ENCODE results near the gene SPATA24.
"Not testable (repeated sequence)": the region's sequence is repeated elsewhere in the genome, so short reads cannot be mapped to it uniquely, and the experiment has no call there.

Gene SPATA24

GRCh38 chr5:139416651-139417050 is 12.8 kb upstream of the SPATA24 start:
- no peak for DNase-seq (ENCODE audit: low read depth)

GRCh38 chr5:139415869-139416268 is 12.0 kb upstream of the SPATA24 start:
- DNase-seq (ENCODE audit: low read depth), result no peak

- DNase-seq (ENCODE audit: low read depth), result no peak
These were observed 11.5 kb upstream of the SPATA24 start for GRCh38 chr5:139415221-139415861.

- no peak for DNase-seq (ENCODE audit: low read depth)
These were observed 10.8 kb upstream of the SPATA24 start for GRCh38 chr5:139414581-139415130.

GRCh38 chr5:139413963-139414362 is 10.1 kb upstream of the SPATA24 start:
- DNase-seq (ENCODE audit: low read depth), result no peak

GRCh38 chr5:139413153-139413552 is 9.3 kb upstream of the SPATA24 start:
- DNase-seq (ENCODE audit: low read depth), result no peak

- no peak for DNase-seq (ENCODE audit: low read depth)
These were observed 7.3 kb upstream of the SPATA24 start for GRCh38 chr5:139410993-139411828.

GRCh38 chr5:139410121-139410992 is 6.5 kb upstream of the SPATA24 start:
- DNase-seq (ENCODE audit: low read depth), result no peak

- not testable (repeated sequence) for DNase-seq (ENCODE audit: low read depth)
These were observed 5.2 kb upstream of the SPATA24 start for GRCh38 chr5:139409116-139409515.

- DNase-seq (ENCODE audit: low read depth), result no peak
These were observed 4.3 kb upstream of the SPATA24 start for GRCh38 chr5:139408191-139408590.

- no peak for DNase-seq (ENCODE audit: low read depth)
These were observed 3.6 kb upstream of the SPATA24 start for GRCh38 chr5:139407517-139407916.

- DNase-seq (ENCODE audit: low read depth), result no peak
These were observed 3.1 kb upstream of the SPATA24 start for GRCh38 chr5:139406963-139407362.

GRCh38 chr5:139404484-139404840 is 573 bp upstream of the SPATA24 start:
- no peak for DNase-seq (ENCODE audit: low read depth)

- no peak for DNase-seq (ENCODE audit: low read depth)
These were observed 487 bp downstream of the SPATA24 start for GRCh38 chr5:139403418-139403786.

GRCh38 chr5:139402561-139403158 is 1.2 kb downstream of the SPATA24 start:
- DNase-seq (ENCODE audit: low read depth), result no peak

GRCh38 chr5:139401546-139401945 is 2.3 kb downstream of the SPATA24 start:
- DNase-seq (ENCODE audit: low read depth), result no peak

- no peak for DNase-seq (ENCODE audit: low read depth)
These were observed 4.3 kb downstream of the SPATA24 start for GRCh38 chr5:139399501-139400121.

- DNase-seq (ENCODE audit: low read depth), result no peak
These were observed 6.0 kb downstream of the SPATA24 start for GRCh38 chr5:139397921-139398320.

GRCh38 chr5:139396691-139397090 is 7.2 kb downstream of the SPATA24 start:
- DNase-seq (ENCODE audit: low read depth), result no peak

GRCh38 chr5:139395844-139396640 is 7.8 kb downstream of the SPATA24 start:
- DNase-seq (ENCODE audit: low read depth), result no peak
